Urothelium cell line (cell line): ENCODE data around the gene GJD4.
A peak's percentile ranks its signal among the peaks of the same experiment; 100 is the strongest.

Experiments
- DNase-seq: peaks from one replicate; pipeline ENCODE4 v3.0.0; 2011; ENCODE audit warnings: low spot score, mixed read lengths
- FAIRE-seq: peaks from 2 replicates; lab custom pipeline; 2011; peaks lifted over from hg19 to GRCh38; lab: Jason Lieb, UNC

The GJD4 gene

GRCh38 chr10:35578618-35578956, 26.6 kb upstream of the GJD4 start:
- FAIRE-seq (no peak), DNase-seq (no peak)

DNA sequence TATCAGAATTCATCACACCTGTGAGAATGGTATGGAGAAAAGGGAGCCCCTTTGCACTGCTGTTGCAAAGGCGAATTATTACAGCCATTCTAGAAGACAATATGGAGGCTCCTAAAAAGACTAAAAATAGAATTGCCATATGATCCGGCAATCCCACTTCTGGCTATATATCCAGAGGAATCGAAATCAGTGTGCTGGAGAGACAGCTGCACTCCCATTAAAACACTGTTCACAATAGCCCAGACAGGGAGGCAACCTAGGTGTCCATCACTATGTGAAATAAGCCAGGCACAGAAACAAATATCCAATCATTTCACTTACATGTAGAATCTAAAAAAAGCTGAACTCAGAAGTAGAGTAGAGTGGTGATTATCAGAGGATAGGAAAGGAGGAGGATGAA, 26.0 kb upstream of the GJD4 start:
- FAIRE-seq (no peak), DNase-seq (no peak)

GRCh38 chr10:35579726-35580422, 25.3 kb upstream of the GJD4 start:
- FAIRE-seq (no peak), DNase-seq (no peak)

- no peak for FAIRE-seq
These were observed 24.7 kb upstream of the GJD4 start for GRCh38 chr10:35580423-35580770.

DNA sequence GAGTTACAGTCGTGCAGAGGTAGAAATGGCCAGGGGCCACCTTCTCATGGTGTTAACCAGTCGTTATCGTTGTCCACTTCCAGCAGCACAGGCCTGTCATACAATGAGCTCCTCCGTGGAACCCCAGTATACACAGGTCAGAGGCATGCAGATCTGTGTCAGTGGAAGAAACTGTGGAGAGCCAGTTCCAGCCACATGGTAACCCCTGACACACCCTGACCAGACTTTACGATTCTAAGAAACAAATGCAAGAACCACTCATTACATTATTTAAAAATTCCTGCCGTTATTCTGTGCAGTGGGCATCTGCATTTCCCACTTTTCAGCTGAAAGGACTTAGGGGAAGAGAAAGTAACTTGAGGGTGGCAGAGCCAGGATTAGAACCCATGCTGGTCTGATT, 23.5 kb upstream of the GJD4 start:
- DNase-seq (no peak), FAIRE-seq (no peak)

More at GRCh38 chr10:35580423-35580770, 24.7 kb upstream of the GJD4 start:
- DNase-seq = no peak

- no peak for DNase-seq
- no peak for FAIRE-seq
These were observed 20.2 kb upstream of the GJD4 start for GRCh38 chr10:35584946-35585345.

DNA sequence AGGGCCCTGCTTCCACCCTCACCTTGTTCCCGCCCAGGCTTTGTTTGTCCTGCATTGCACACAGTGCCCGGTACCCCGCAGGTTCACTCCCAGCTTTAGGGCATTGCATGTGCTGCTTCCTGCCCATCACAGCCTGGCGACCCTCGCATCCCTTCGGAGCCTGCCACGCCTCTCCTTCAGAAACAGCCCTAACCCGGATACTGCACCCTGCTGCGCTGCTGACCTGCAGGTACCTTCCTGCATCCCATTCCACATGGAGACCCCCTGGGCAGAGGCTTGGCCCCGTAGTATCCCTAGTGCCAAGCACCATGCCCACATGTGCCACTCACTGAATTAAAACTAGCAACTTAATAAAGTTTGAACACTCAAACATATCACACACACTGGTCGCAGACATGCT, 19.8 kb upstream of the GJD4 start:
- DNase-seq (no peak), FAIRE-seq (peak; percentile 46)

DNA sequence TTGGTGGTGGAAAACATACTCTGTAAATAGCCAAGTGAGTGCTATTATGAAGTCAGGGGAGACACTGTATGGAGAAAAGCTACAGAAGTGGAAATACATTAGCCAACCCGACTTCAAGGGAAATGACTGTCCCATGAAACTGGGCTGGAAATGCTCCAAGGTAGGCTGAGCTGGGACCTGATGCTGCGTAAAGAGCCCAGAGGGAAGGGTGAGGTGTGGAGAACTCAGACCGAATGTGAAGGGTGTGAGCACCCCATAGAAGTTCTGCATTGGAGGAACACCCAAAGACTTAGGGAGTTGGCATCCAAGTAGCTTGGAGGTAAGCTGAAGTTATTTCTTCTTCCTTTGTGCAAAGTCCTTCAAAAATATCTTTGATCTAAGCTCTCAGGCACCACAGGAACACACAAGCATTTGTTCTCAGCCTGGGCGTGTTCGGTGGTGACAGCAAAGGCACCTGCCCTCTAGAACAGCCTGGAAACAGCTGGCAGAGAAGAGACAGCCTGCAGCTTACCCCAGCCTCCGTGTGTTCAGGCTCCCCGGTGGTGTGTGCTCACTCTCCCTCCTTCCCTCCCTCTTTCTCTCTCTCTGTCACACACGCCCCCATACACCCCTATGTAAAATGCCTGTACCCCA, 19.1 kb upstream of the GJD4 start:
- DNase-seq = no peak
- no peak for FAIRE-seq

DNA sequence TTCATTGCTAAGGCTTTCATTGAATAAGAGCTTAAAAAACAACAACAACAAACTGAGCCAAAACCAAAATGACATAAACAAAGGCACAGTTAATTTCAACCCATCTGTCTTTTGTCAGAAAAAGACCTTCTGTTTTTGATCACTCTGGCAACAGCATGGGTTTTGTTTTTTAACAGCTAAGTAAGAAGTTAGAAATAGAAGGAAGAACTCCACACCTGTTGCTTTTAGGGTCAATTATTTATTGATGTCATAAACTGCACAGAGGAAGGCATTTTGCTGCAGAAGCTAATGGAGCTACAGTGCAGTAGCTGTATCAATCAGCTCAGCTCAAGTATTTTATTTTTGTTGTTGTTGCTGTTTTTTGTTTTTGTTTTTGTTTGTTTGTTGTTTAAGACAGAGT, 16.3 kb upstream of the GJD4 start:
- FAIRE-seq (no peak), DNase-seq (no peak)

GRCh38 chr10:35592441-35592840, 12.7 kb upstream of the GJD4 start:
- FAIRE-seq (no peak), DNase-seq (no peak)

DNA sequence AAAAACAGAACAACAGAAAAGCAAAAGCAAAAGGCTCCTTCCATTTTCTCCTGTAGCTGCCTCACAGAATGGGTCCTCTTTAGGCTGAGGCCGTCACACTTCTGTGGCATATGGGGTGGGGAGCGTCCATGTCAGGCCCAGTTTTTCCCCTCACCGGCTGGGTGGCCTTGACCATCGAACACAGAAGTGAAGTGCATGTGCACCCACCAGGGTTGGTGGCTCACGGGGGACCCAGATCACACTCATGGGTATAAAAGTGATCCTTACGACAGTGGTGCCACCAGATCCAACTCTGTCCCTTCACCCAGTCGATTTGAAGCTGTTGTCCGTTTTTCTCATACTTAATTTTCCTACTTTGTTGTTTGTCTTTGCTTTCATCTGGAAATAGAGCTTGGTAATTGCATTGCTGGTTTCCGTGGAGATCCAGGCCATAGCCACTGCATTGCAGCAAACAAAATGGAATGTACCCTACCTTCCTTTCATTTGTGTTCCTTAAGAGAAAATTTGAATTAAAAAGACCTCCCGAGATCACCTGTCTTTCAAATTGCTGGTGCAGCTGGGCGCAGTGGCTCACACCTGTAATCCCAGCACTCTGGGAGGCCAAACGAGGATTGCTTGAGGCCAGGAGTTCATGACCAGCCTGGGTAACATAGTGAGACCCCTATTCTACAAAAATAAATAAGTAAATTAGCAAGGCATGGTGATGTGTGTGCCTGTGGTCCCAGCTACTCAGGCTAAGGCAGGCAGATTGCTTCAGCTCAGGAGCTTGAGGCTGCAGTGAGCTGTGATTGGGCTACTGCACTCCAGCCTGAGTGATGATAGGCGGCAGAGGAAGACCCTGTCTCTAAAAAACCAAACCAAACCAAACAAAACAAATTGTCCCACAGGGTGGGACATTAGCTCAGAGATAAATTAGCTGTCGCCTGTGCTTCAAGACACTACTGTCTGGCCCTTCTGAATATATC, 10.7 kb upstream of the GJD4 start:
- FAIRE-seq (peak; percentile 17), DNase-seq (no peak)

- no peak for DNase-seq
These were observed 10.0 kb upstream of the GJD4 start for GRCh38 chr10:35595106-35595505.

DNA sequence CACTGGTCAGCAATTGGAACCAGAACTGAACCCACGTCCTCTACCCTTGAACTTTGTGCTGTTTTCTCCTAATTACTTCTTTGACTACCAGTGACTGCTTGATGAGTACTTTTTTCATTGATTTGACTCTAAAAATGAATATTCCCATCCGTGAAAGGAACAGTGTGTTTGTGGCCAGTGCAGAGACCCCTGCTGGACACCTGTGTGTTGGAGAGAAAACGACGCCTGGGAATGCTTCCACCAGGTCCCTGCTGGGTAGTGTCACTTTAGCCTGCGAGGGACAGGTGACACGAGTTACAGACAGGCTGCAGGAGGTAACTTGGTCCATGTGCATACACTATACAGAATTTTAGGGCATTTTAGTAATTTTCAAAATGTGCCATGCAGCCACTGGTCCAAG, 6.8 kb upstream of the GJD4 start:
- no peak for DNase-seq
- FAIRE-seq = no peak

More at GRCh38 chr10:35595106-35595505, 10.0 kb upstream of the GJD4 start:
- peak; percentile 30 for FAIRE-seq

GRCh38 chr10:35600193-35600592, 4.9 kb upstream of the GJD4 start:
- FAIRE-seq (no peak), DNase-seq (no peak)

DNA sequence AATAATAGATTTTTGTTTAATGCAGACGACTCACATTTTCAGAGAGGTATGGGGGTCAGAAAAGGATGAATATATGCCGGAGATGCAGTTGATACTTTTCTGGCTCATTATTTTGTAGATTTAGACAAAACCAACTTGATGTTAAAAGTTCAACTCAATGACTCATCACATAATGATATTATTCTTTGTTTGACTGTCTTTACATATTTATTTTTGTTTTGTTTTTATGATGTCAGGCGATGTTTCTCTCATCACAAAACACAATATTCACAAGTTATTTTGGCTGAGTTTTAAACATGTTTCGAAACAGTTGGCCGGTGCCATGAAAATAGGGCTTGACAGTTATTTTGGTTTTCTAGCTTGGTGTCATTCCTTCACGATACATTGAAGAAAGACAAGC, 1.3 kb downstream of the GJD4 start:
- DNase-seq (no peak), FAIRE-seq (no peak)

DNA sequence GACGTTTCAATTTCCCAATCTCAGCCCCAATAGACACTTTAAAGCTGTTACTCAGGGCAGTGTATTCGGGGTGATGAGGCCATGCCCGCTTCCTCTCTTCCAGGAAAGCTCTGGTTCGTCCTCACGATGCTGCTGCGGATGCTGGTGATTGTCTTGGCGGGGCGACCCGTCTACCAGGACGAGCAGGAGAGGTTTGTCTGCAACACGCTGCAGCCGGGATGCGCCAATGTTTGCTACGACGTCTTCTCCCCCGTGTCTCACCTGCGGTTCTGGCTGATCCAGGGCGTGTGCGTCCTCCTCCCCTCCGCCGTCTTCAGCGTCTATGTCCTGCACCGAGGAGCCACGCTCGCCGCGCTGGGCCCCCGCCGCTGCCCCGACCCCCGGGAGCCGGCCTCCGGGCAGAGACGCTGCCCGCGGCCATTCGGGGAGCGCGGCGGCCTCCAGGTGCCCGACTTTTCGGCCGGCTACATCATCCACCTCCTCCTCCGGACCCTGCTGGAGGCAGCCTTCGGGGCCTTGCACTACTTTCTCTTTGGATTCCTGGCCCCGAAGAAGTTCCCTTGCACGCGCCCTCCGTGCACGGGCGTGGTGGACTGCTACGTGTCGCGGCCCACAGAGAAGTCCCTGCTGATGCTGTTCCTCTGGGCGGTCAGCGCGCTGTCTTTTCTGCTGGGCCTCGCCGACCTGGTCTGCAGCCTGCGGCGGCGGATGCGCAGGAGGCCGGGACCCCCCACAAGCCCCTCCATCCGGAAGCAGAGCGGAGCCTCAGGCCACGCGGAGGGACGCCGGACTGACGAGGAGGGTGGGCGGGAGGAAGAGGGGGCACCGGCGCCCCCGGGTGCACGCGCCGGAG, 2.6 kb downstream of the GJD4 start:
- DNase-seq (no peak), FAIRE-seq (no peak)

DNA sequence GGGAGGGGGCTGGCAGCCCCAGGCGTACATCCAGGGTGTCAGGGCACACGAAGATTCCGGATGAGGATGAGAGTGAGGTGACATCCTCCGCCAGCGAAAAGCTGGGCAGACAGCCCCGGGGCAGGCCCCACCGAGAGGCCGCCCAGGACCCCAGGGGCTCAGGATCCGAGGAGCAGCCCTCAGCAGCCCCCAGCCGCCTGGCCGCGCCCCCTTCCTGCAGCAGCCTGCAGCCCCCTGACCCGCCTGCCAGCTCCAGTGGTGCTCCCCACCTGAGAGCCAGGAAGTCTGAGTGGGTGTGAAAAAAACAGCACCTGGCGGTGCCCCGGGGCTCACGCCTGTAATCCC, 3.2 kb downstream of the GJD4 start:
- FAIRE-seq = no peak

GRCh38 chr10:35611750-35612149, 6.6 kb downstream of the GJD4 start:
- DNase-seq = no peak
- FAIRE-seq = no peak

More for the DNA sequence above, 3.2 kb downstream of the GJD4 start:
- DNase-seq = no peak

GRCh38 chr10:35612385-35613106, 7.4 kb downstream of the GJD4 start:
- FAIRE-seq (no peak), DNase-seq (no peak)

DNA sequence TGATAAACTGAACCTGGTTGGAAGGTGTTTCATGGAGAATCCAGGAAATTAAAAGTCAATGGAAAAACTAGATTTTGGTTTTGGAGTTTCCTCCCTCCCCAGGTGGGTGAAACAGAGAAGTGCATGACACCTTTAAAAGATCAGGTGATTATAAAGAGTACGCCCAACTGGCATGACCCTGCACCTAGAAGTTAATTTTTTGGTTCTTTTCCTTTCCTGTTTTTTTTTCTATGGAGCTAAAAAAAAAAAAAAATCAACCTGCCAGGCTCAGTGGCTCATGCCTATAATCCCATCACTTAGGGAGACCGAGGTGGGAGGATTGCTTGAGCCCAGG, 7.9 kb downstream of the GJD4 start:
- no peak for DNase-seq
- FAIRE-seq = no peak
